LNCAP (cell line): ENCODE measurements around the gene CNTNAP2.

Source experiments
- TF ChIP-seq, protein P1 (sequence below): fragments of 450-650 bp; IDR thresholded peaks from 2 replicates; pipeline ENCODE4 v1.5.1; 2017; ENCODE audit warnings: mild to moderate bottlenecking

CNTNAP2 gene

DNA sequence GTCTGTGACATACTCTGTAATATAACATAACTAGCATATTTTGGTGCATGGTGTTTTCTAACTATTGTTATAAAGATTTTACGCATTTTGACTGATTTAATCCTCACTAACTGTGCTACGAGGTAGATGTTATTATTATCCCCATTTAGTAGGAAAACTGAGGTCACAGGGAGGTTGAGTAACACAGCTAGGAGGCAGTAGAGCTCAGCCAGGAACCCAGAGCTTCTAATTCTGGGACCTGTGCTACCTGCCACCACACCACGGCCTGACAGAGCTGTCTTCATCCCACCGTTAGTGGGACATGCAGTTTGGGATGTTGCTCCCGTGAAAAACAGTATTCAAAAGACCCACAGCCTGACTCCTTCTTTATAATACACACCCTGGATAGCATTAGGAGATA is 962.5 kb downstream of the CNTNAP2 start:
- TF ChIP-seq, protein P1, sequence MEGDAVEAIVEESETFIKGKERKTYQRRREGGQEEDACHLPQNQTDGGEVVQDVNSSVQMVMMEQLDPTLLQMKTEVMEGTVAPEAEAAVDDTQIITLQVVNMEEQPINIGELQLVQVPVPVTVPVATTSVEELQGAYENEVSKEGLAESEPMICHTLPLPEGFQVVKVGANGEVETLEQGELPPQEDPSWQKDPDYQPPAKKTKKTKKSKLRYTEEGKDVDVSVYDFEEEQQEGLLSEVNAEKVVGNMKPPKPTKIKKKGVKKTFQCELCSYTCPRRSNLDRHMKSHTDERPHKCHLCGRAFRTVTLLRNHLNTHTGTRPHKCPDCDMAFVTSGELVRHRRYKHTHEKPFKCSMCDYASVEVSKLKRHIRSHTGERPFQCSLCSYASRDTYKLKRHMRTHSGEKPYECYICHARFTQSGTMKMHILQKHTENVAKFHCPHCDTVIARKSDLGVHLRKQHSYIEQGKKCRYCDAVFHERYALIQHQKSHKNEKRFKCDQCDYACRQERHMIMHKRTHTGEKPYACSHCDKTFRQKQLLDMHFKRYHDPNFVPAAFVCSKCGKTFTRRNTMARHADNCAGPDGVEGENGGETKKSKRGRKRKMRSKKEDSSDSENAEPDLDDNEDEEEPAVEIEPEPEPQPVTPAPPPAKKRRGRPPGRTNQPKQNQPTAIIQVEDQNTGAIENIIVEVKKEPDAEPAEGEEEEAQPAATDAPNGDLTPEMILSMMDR = no peak

DNA sequence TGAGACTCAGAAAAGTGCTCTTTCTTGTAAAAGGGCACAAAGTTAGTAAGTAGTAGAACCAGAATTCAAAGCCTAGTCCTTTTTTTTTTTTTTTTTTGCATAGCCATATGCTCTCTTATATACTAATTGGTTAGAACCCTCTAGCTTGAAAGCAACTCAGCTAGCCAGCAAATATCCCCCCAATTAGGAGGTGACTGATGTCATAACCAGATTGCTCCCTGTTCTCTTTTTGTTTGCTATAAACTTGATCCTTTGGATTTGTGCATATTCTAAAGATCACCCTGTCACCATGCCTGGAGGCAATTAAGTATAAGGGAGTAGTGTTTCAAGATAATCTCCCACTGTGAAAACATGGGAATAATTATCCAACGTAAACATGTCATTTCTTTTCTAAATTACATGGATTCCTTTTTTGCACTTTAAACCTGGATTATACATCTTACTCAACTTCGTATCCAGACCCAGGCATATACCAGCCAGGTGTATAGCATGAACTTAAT is 963.4 kb downstream of the CNTNAP2 start:
- TF ChIP-seq, protein P1 = no peak

DNA sequence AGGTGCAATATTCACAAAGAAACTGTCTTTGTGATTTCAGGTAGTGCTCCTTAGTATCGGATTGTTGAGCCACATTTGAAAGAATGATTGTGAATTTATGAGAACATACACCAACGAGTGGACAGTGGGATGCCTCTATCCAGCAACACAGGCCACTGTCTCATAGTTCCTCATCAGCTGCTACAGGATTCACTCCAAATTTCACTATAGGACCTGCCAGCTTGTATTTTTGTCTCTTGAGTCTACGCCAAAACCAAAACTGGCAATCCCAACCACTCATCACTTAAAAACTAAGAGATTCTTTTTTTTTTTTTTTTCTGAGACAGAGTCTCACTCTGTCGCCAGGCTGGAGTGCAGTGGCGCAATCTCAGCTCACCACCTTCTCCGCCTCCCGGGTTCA is 964.5 kb downstream of the CNTNAP2 start:
- TF ChIP-seq, protein P1 = no peak

DNA sequence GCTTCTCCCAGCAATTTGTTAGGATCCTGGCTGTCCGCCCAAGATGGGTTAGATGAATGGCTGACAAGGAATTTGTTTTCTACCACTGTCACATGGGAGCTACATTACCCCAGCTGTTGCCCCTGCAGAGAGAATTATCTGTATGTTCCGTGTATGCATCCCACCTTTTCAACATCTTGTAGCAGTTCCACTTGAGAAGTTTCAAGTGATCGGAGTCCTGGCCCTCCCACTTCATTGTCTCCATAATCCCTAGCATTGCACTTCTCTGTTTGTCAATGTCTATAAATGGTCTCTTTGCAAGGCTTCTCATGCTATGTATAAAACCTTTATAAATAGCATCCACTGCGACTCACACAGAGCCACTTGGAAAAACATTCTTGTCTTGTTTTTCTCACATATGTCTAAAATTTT is 972.5 kb downstream of the CNTNAP2 start:
- TF ChIP-seq, protein P1 = no peak

DNA sequence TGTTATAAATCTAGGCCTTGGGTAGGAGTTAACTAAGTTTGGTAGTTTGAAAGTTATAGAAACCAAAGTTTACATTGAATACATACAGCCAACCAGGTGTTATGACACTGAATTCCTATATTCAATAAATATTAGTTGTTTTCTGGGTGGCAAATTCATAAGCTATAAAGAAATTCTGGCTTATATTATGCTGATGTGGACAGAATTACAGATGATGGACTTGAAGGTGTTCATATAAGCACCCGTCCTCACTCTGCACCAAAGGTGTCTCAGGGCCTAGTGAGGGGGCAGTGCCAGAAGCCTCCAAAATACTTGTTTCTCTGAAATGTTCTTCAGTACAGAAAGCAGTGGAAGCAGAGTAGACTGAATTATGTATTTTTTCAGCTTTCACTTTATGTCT is 973.0 kb downstream of the CNTNAP2 start:
- TF ChIP-seq, protein P1 = no peak

DNA sequence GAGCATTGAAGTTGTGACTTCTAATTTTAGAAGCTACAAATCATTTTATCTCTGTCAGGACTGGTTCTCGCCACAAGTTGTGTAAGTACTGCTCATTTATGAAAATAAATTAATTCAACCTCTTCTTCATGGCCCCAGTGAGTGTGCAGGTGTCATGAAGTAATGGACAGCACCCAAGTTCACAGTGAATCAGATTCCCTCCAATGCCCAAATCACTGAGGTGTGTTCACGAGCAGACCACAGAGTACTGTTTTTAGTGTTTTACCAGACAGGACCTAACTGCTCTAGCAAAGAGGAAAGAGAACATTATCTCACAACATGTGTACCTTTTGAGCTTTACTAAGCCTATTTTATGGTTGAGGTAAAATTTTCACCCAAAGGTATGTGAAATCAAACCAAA is 980.0 kb downstream of the CNTNAP2 start:
- TF ChIP-seq, protein P1 = no peak

DNA sequence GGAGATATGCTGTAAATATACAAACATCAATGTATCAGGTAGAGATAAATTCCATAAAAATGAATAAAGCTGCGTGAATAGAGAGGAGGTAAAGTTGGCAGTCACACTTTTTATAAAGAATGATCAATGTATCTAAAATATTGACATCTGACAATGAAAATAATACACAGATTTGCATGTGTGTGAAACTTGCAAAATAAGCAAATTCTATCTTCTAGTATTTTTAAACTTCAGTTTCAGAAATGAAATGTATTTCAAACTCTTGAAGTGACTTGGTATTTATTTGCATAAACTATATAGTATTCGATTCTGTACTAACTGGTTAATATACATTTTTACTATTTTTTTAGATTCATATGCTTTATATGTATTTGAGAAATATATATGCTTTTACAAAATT is 986.6 kb downstream of the CNTNAP2 start:
- TF ChIP-seq, protein P1 = no peak

DNA sequence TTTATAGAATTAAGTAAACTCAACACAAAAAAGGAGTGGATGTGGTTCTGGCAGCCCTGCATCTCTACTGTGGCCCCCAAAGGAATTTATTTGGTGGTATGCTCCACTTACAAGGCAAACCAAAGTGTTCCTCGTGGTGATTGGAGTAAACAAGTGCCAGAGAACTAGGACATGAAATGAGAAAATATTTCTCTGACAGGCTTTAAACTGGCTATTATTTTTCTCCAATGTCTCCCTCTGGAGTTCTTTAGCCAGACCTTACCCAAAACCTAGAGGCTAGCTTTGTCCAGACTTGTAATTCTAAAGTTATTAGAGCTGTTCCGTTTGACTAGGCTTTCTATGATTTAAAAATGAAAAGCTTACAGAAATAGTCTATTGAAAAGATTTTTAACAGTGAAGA is 990.1 kb downstream of the CNTNAP2 start:
- TF ChIP-seq, protein P1 = no peak
